T-cell (primary cell): ENCODE results near the gene EPHA6. TPM values are rescaled to one million over a fixed set of nuclear protein-coding genes. Genes with fewer than 3 reads are reported as not detected.

Experiments
- ATAC-seq, 4 experiments: fragments of 200-7000 bp in 3 of 4; fragments of 150-1000 bp in 1 of 4; cut with Tn5 transposase; replicated peaks in 1 of 4; 1 replicate in 3 of 4; 2 replicates in 1 of 4; pipeline ENCODE4 v1.10.0; 2021; ENCODE audit warnings: moderate library complexity in 3 of 4, mild to moderate bottlenecking in 2 of 4, moderate number of reproducible peaks in 1 of 4
- CTCF ChIA-PET, 2 donors: fragments of 300-600 bp; sonication (Branson Sonifier 250); formaldehyde crosslinking; loops; one replicate each; lab custom pipeline; 2022; ENCODE audit warnings: antibody characterized with exemption in 2 of 2; lab: Charles Lee
- POLR2A ChIA-PET, 2 donors: fragments of 300-600 bp; sonication (Branson Sonifier 250); formaldehyde crosslinking; loops; one replicate each; lab custom pipeline; 2022; ENCODE audit warnings: antibody characterized with exemption in 2 of 2; lab: Charles Lee
- DNase-seq, 35 experiments: peaks; one replicate each; pipeline versions ENCODE4 v3.0.0 to v3.0.0-alpha.2; 2013 to 2023
- H3K27ac ChIP-seq: one replicate; pipeline ENCODE4 v1.5.1; 2013; ENCODE audit warnings: low read length
- H3K27me3 ChIP-seq, 2 experiments: replicated peaks in 1 of 2; 1 replicate in 1 of 2; 2 replicates in 1 of 2; pipeline versions ENCODE4 v1.6.1 to v1.7.0; 2013; ENCODE audit warnings: low read length in 1 of 2, mixed read lengths in 1 of 2; ENCODE audit not compliant: control insufficient read depth in 2 of 2, insufficient read depth in 2 of 2; ENCODE audit errors: extremely low read depth in 1 of 2
- H3K36me3 ChIP-seq, 2 donors: 1 replicate in 1 of 2; 2 replicates in 1 of 2; pipeline versions ENCODE4 v1.6.1 to v1.7.0; 2013; ENCODE audit warnings: low read length in 1 of 2; ENCODE audit not compliant: control insufficient read depth in 2 of 2, insufficient read depth in 1 of 2; ENCODE audit errors: extremely low read depth in 1 of 2
- H3K4me1 ChIP-seq, 2 experiments: 1 replicate in 1 of 2; 2 replicates in 1 of 2; pipeline versions ENCODE4 v1.6.1 to v1.7.0; 2013; ENCODE audit warnings: low read length in 2 of 2, mixed read lengths in 1 of 2; ENCODE audit not compliant: insufficient read depth in 2 of 2, control insufficient read depth in 1 of 2; ENCODE audit errors: extremely low read depth in 1 of 2
- H3K4me3 ChIP-seq, 2 donors: 1 replicate in 1 of 2; 2 replicates in 1 of 2; pipeline versions ENCODE4 v1.5.1 to v1.7.0; 2013; ENCODE audit warnings: mild to moderate bottlenecking in 2 of 2, low read length in 1 of 2, moderate library complexity in 1 of 2; ENCODE audit not compliant: control insufficient read depth in 1 of 2; ENCODE audit errors: extremely low read depth in 1 of 2
- H3K9me3 ChIP-seq: 2 replicates; pipeline ENCODE4 v1.7.0; 2013
- H3K27ac Mint-ChIP-seq, 2 donors: one replicate each; pipeline ENCODE4 v1.8.0; 2020 to 2021; ENCODE audit warnings: mild to moderate bottlenecking in 2 of 2, mixed read lengths in 2 of 2
- H3K27me3 Mint-ChIP-seq, 2 donors: one replicate each; pipeline ENCODE4 v1.8.0; 2021 to 2022; ENCODE audit warnings: mixed read lengths in 2 of 2
- H3K36me3 Mint-ChIP-seq: one replicate; pipeline ENCODE4 v1.8.0; 2021; ENCODE audit warnings: mixed read lengths
- H3K4me1 Mint-ChIP-seq, 3 donors: one replicate each; pipeline ENCODE4 v1.8.0; 2020 to 2022; ENCODE audit warnings: mixed read lengths in 3 of 3, mild to moderate bottlenecking in 1 of 3
- H3K4me3 Mint-ChIP-seq, 3 donors: one replicate each; pipeline ENCODE4 v1.8.0; 2020 to 2022; ENCODE audit warnings: mild to moderate bottlenecking in 3 of 3, mixed read lengths in 3 of 3, moderate library complexity in 3 of 3
- H3K9me3 Mint-ChIP-seq, 3 donors: one replicate each; pipeline ENCODE4 v1.8.0; 2020 to 2022; ENCODE audit warnings: mixed read lengths in 3 of 3
- WGBS: methylation state at CpG from one replicate; pipeline ENCODE4 v1.1.5; 2013; ENCODE audit warnings: missing lambda C conversion rate; ENCODE audit not compliant: insufficient coverage; 5-methylcytosine and 5-hydroxymethylcytosine counted together
- total RNA-seq, 35 experiments: library from RNA in 6 of 35; stranded (reverse) in 6 of 35; fragments of 120-200 nt in 1 of 35; gene quantifications; one replicate each; pipeline versions ENCODE4 v1.2.1 to v1.2.4 and lab custom pipeline; 2013 to 2026

Gene EPHA6
- total RNA-seq, 5 donors from 2014 or later (not counting 1 experiment from before 2014, with no cell fraction given), result not detected

DNA sequence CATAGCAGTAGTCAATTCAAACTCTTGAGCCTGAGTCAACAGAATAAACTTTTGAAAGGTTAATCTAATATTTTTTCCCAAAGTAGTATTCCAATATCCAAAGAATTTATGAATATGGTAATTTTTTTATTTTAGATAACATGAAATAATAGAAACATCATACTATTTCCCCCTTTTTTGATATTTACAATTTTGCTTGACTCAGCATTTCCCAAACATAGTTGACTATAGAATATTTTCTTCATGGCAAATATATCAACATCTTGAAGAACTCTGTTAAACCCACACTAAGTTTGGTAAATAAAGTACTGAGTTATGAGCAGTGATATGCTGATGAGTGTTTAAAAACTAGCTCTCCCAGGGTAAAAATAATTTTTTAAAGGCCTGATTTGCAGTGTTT lies 570.2 kb downstream of the EPHA6 start:
- CTCF ChIA-PET, result no interaction called here
- H3K27me3 ChIP-seq, result no peaks in the 10 kb centered on the region
- no peaks in the 10 kb centered on the region for H3K36me3 ChIP-seq
- Mint-ChIP-seq H3K4me1 (no peaks in the 10 kb centered on the region), H3K36me3 (no peaks in the 10 kb centered on the region), H3K4me3 (no peak overlapping the region), H3K27ac (no peak overlapping the region), H3K27me3 (no peaks in the 10 kb centered on the region), H3K9me3 (peaks cover 11 to 22% (median 16%) of the 10 kb centered on the region in 3 donors)
- H3K27ac ChIP-seq, result no peak overlapping the region
- H3K4me1 ChIP-seq, result no peaks in the 10 kb centered on the region
- ATAC-seq, result no peak
- DNase-seq, result no peak
- POLR2A ChIA-PET, result no interaction called here
- H3K9me3 ChIP-seq, result no peaks in the 10 kb centered on the region
- no peak overlapping the region for H3K4me3 ChIP-seq

DNA sequence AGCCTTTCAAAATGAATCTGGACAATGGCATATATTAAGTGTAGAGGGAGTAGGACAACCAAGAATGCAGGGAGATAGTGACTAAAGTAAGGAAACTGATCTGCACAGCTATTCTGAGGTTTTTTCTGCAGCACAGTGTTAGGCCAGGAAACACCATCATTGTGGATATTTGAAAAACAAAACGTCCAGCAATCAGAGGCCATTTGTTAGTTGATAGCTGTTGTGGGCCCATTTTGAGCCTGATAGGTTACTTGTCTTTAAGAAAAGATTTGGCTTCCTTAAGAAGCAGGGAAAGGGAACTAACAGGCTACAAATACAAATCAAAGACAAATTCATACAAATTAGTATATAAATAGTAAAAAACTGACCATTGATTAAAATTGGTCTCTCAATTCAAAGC lies 574.4 kb downstream of the EPHA6 start:
- no peaks in the 10 kb centered on the region for H3K4me1 ChIP-seq
- H3K27ac ChIP-seq, result no peak overlapping the region
- POLR2A ChIA-PET, result interaction anchor here in 1 of 2 donors (0.5 kb wide), 1 partner anchor 228 kb away, joined by 3 read pairs; no protein-coding TSS in a partner anchor
- H3K27me3 Mint-ChIP-seq, result no peaks in the 10 kb centered on the region
- no peaks in the 10 kb centered on the region for H3K36me3 ChIP-seq
- CTCF ChIA-PET, result no interaction called here
- H3K27ac Mint-ChIP-seq, result no peak overlapping the region
- no peaks in the 10 kb centered on the region for H3K9me3 ChIP-seq
- no CpG with 5 or more reads among the region's 1 CpG for WGBS
- H3K9me3 Mint-ChIP-seq, result peaks cover 11 to 22% (median 16%) of the 10 kb centered on the region in 3 donors
- ATAC-seq, result no peak
- H3K4me1 Mint-ChIP-seq, result no peaks in the 10 kb centered on the region
- no peak overlapping the region for H3K4me3 Mint-ChIP-seq
- H3K27me3 ChIP-seq, result no peaks in the 10 kb centered on the region
- DNase-seq, result no peak
- H3K36me3 Mint-ChIP-seq, result no peaks in the 10 kb centered on the region
- no peak overlapping the region for H3K4me3 ChIP-seq

DNA sequence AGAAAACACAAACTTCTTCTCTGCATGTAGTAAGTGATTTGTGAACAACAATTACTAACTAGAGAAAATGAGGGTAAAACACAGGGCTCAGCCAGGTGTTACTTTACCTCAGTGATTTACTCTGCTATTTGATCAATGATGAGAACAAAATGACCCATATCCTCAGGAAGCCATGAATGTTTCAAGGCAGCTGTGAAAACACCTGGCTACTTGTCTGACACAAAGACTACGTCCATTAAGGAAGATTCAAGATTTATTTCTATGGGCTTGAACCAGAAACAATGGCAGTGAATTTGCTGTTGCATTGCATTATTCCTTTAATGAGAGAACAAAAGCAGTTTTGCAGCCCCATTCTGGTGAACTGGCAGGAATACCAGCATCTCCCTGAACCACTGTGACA lies 575.5 kb downstream of the EPHA6 start:
- no peaks in the 10 kb centered on the region for H3K4me1 ChIP-seq
- 60% methylated on average over 1 of the region's 1 CpG for whole genome bisulfite sequencing
- H3K4me3 ChIP-seq, result no peak overlapping the region
- DNase-seq (no peak), ATAC-seq (no peak)
- CTCF ChIA-PET, result no interaction called here
- POLR2A ChIA-PET, result no interaction called here
- Mint-ChIP-seq H3K36me3 (no peaks in the 10 kb centered on the region), H3K4me1 (no peaks in the 10 kb centered on the region), H3K27ac (no peak overlapping the region), H3K4me3 (no peak overlapping the region), H3K9me3 (peaks cover 11 to 22% (median 16%) of the 10 kb centered on the region in 3 donors), H3K27me3 (no peaks in the 10 kb centered on the region)
- no peaks in the 10 kb centered on the region for H3K36me3 ChIP-seq
- H3K9me3 ChIP-seq, result no peaks in the 10 kb centered on the region
- no peak overlapping the region for H3K27ac ChIP-seq
- H3K27me3 ChIP-seq, result no peaks in the 10 kb centered on the region

DNA sequence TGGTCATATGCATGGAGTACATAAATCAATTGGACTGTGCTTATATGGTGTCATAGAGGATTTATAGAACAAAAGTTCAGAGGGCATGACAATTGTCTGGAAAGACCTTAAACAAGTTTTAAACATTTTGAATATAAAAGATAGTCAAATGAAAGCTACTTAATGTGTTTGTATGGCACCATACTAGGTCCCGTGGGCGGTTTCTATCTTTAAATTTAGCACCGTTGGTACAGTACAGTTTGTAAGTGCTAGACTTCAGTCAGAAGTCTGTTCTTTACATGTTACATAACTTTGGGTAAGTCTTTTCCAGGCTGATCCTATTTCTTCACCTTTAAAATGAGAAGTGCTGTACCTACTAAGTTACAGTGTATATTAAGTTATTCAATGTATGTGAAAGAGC lies 576.8 kb downstream of the EPHA6 start:
- Mint-ChIP-seq H3K27ac (no peak overlapping the region), H3K36me3 (no peaks in the 10 kb centered on the region), H3K27me3 (no peaks in the 10 kb centered on the region), H3K9me3 (peaks cover 10 to 15% (median 11%) of the 10 kb centered on the region in 3 donors), H3K4me3 (no peak overlapping the region), H3K4me1 (no peaks in the 10 kb centered on the region)
- no peaks in the 10 kb centered on the region for H3K27me3 ChIP-seq
- POLR2A ChIA-PET, result no interaction called here
- H3K4me1 ChIP-seq, result no peaks in the 10 kb centered on the region
- DNase-seq, result no peak
- H3K9me3 ChIP-seq, result no peaks in the 10 kb centered on the region
- ATAC-seq, result no peak
- H3K27ac ChIP-seq, result no peak overlapping the region
- no peak overlapping the region for H3K4me3 ChIP-seq
- CTCF ChIA-PET, result no interaction called here
- WGBS, result 72% methylated on average over 2 of the region's 3 CpGs
- H3K36me3 ChIP-seq, result no peaks in the 10 kb centered on the region

DNA sequence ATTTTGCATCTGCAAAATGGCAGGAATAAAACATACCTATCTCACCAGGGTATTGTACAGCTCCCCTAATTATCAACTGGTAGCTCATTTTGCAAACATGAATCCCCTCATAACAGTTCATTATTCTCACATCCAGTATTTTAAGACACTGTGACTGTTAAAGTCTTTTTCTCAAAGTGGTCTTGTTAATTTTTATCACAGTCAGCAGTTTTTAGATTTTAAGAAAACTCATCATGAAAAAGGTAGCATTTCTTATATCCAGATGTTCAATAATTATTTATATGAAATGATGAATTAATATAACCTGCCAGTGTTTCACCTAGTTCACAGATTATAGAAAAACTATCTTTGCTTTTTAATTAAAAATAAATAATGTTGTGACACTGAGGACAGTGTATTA lies 595.2 kb downstream of the EPHA6 start:
- no peak overlapping the region for H3K27ac ChIP-seq
- no peaks in the 10 kb centered on the region for H3K9me3 ChIP-seq
- ChIA-PET POLR2A (no interaction called here), CTCF (no interaction called here)
- H3K36me3 ChIP-seq, result no peaks in the 10 kb centered on the region
- H3K4me1 ChIP-seq, result no peaks in the 10 kb centered on the region
- Mint-ChIP-seq H3K4me1 (no peaks in the 10 kb centered on the region), H3K27ac (no peak overlapping the region), H3K4me3 (no peak overlapping the region), H3K36me3 (no peaks in the 10 kb centered on the region), H3K9me3 (peaks cover 0 to 6% (median 0%) of the 10 kb centered on the region in 3 donors), H3K27me3 (no peaks in the 10 kb centered on the region)
- no peaks in the 10 kb centered on the region for H3K27me3 ChIP-seq
- no peak for DNase-seq
- no peak for ATAC-seq
- no peak overlapping the region for H3K4me3 ChIP-seq

DNA sequence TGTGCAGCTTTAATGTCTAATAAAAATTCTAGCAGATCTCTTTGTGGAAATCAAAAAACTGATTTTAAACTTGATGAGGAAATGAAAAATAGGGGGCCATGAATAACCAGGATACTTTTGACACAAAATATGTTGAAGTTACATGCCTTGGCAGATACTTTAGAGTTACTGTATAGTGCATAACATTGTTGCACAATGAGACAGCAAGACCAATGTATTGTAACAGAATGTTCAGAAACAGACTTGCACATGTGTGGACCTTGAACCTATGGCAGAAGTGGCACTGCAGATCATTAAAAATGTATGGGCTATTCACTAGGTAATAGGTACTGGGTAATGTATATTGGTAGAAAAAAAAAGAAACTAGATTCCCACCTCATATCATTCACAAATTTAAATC lies 607.2 kb downstream of the EPHA6 start:
- Histone ChIP-seq H3K36me3 (no peaks in the 10 kb centered on the region), H3K27me3 (no peaks in the 10 kb centered on the region), H3K4me1 (no peaks in the 10 kb centered on the region), H3K4me3 (no peak overlapping the region), H3K9me3 (no peaks in the 10 kb centered on the region), H3K27ac (no peak overlapping the region)
- DNase-seq (no peak), ATAC-seq (no peak)
- Mint-ChIP-seq H3K4me3 (no peak overlapping the region), H3K4me1 (no peaks in the 10 kb centered on the region), H3K36me3 (no peaks in the 10 kb centered on the region), H3K9me3 (peaks cover 7 to 16% (median 14%) of the 10 kb centered on the region in 3 donors), H3K27me3 (no peaks in the 10 kb centered on the region), H3K27ac (no peak overlapping the region)
- POLR2A ChIA-PET, result no interaction called here
- CTCF ChIA-PET, result no interaction called here

DNA sequence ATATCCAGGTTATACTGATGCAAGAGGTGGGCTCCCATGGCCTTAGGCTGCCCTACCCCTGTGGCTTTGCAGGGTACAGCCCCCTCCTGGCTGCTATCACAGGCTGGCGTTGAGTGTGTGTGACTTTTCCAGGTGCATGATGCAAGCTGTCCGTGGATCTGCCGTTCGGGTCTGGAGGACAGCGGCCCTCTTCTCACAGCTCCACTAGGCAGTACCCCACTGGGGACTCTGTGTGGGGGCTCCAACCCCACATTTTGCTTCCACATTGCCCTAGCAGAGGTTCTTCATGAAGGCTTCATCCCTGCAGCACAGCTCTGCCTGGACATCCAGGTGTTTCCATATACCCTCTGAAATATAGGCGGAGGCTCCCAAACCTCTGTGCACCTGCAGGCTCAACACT lies 610.6 kb downstream of the EPHA6 start:
- WGBS, result 90% methylated on average over 2 of the region's 6 CpGs

More for the DNA sequence above, 610.6 kb downstream of the EPHA6 start:
- Mint-ChIP-seq H3K4me1 (no peaks in the 10 kb centered on the region), H3K36me3 (no peaks in the 10 kb centered on the region), H3K9me3 (peaks cover 7 to 21% (median 20%) of the 10 kb centered on the region in 3 donors), H3K27me3 (no peaks in the 10 kb centered on the region), H3K4me3 (no peak overlapping the region), H3K27ac (no peak overlapping the region)
- H3K9me3 ChIP-seq, result no peaks in the 10 kb centered on the region
- no peak overlapping the region for H3K27ac ChIP-seq
- DNase-seq, result no peak
- POLR2A ChIA-PET, result no interaction called here
- CTCF ChIA-PET, result no interaction called here
- no peak overlapping the region for H3K4me3 ChIP-seq
- no peaks in the 10 kb centered on the region for H3K4me1 ChIP-seq
- H3K36me3 ChIP-seq, result no peaks in the 10 kb centered on the region
- no peak for ATAC-seq
- H3K27me3 ChIP-seq, result no peaks in the 10 kb centered on the region
